ENCODE data around the gene GARIN5B. TPM values are rescaled to one million over a fixed set of nuclear protein-coding genes. Genes with fewer than 3 reads are reported as not detected.

GARIN5B gene
- total RNA-seq, 1 experiment from 2014 or later: not detected

GRCh38 chr19:55341595-55342531 lies 21.2 kb downstream of the GARIN5B start:
- no peaks in the 10 kb centered on the region for H3K9me3 ChIP-seq (ENCODE audit: low read depth, low read length, poor library complexity, severe bottlenecking)
- no peak overlapping the region for H3K27ac ChIP-seq (ENCODE audit: low read depth, low read length, poor library complexity, severe bottlenecking)
- peaks cover 15% of the 10 kb centered on the region for H3K36me3 ChIP-seq (ENCODE audit: insufficient read depth, low read length, poor library complexity, severe bottlenecking)
- ChIA-PET CTCF (no interaction called here), POLR2A (ENCODE audit: low non-redundant PET) (no interaction called here)
- H3K4me1 ChIP-seq (ENCODE audit: insufficient read depth, low read length, poor library complexity, severe bottlenecking): peaks cover 8% of the 10 kb centered on the region
- TSS peak; percentile 69 for BruUV-seq (replicated peaks)
- no peak for TF ChIP-seq EZH2 (IDR thresholded peaks at IDR 0.05; ENCODE audit: borderline replicate concordance, low read depth, low read length, poor library complexity, severe bottlenecking)
- TF ChIP-seq, protein P1, sequence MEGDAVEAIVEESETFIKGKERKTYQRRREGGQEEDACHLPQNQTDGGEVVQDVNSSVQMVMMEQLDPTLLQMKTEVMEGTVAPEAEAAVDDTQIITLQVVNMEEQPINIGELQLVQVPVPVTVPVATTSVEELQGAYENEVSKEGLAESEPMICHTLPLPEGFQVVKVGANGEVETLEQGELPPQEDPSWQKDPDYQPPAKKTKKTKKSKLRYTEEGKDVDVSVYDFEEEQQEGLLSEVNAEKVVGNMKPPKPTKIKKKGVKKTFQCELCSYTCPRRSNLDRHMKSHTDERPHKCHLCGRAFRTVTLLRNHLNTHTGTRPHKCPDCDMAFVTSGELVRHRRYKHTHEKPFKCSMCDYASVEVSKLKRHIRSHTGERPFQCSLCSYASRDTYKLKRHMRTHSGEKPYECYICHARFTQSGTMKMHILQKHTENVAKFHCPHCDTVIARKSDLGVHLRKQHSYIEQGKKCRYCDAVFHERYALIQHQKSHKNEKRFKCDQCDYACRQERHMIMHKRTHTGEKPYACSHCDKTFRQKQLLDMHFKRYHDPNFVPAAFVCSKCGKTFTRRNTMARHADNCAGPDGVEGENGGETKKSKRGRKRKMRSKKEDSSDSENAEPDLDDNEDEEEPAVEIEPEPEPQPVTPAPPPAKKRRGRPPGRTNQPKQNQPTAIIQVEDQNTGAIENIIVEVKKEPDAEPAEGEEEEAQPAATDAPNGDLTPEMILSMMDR (conservative IDR thresholded peaks at IDR 0.05; ENCODE audit: low read depth, low read length): no peak
- no peaks in the 10 kb centered on the region for H3K27me3 ChIP-seq (replicated peaks; ENCODE audit: insufficient read depth, low read depth, low read length, poor library complexity)
- DNase-seq (ENCODE audit: low spot score): no peak
- peak overlapping the region; percentile 74 for H3K4me3 ChIP-seq (ENCODE audit: low read depth, low read length, poor library complexity, severe bottlenecking)
- intact Hi-C loops (cut with micrococcal nuclease; ENCODE audit: unreplicated experiment): no loop called here

- ChIA-PET POLR2A (ENCODE audit: low non-redundant PET) (no interaction called here), CTCF (no interaction called here)
- peak overlapping the region; percentile 74 for H3K4me3 ChIP-seq (ENCODE audit: low read depth, low read length, poor library complexity, severe bottlenecking)
- intact Hi-C loops (cut with micrococcal nuclease; ENCODE audit: unreplicated experiment): no loop called here
- no peaks in the 10 kb centered on the region for H3K27me3 ChIP-seq (replicated peaks; ENCODE audit: insufficient read depth, low read depth, low read length, poor library complexity)
- H3K4me1 ChIP-seq (ENCODE audit: insufficient read depth, low read length, poor library complexity, severe bottlenecking): peaks cover 8% of the 10 kb centered on the region
- no TSS peak for BruUV-seq (replicated peaks)
- peaks cover 15% of the 10 kb centered on the region for H3K36me3 ChIP-seq (ENCODE audit: insufficient read depth, low read length, poor library complexity, severe bottlenecking)
- no peaks in the 10 kb centered on the region for H3K9me3 ChIP-seq (ENCODE audit: low read depth, low read length, poor library complexity, severe bottlenecking)
- no peak for DNase-seq (ENCODE audit: low spot score)
- TF ChIP-seq EZH2 (IDR thresholded peaks at IDR 0.05; ENCODE audit: borderline replicate concordance, low read depth, low read length, poor library complexity, severe bottlenecking): no peak
- TF ChIP-seq, protein P1 (conservative IDR thresholded peaks at IDR 0.05; ENCODE audit: low read depth, low read length): no peak
- peak overlapping the region; percentile 89 for H3K27ac ChIP-seq (ENCODE audit: low read depth, low read length, poor library complexity, severe bottlenecking)
Measured at GRCh38 chr19:55341171-55341588, 21.9 kb downstream of the GARIN5B start.

DNA sequence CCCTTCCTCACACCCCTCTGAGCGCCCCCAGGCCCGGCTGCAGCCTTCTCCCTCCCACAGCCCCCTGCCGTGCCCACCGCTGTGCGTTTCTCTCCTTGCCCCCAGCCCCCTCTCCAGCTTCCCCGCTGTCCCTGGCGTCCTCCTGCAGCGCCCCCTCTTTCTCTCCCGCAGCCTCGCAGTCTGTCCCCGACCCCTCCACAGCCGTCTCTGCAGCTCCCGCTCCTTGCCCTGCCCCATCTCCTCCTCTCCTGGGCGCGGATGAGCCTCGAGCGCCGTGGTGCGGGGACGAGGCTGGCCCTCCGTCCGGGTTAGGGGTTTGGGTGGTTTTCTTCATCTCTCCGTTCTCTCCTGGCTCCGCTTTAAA lies 22.3 kb downstream of the GARIN5B start:
- no peak for TF ChIP-seq EZH2 (IDR thresholded peaks at IDR 0.05; ENCODE audit: borderline replicate concordance, low read depth, low read length, poor library complexity, severe bottlenecking)
- TF ChIP-seq, protein P1 (conservative IDR thresholded peaks at IDR 0.05; ENCODE audit: low read depth, low read length): peak; percentile 49
- Histone ChIP-seq H3K4me1 (ENCODE audit: insufficient read depth, low read length, poor library complexity, severe bottlenecking) (peaks cover 8% of the 10 kb centered on the region), H3K4me3 (ENCODE audit: low read depth, low read length, poor library complexity, severe bottlenecking) (peak overlapping the region; percentile 74), H3K9me3 (ENCODE audit: low read depth, low read length, poor library complexity, severe bottlenecking) (no peaks in the 10 kb centered on the region), H3K27me3 (replicated peaks; ENCODE audit: insufficient read depth, low read depth, low read length, poor library complexity) (no peaks in the 10 kb centered on the region), H3K27ac (ENCODE audit: low read depth, low read length, poor library complexity, severe bottlenecking) (peak overlapping the region; percentile 89), H3K36me3 (ENCODE audit: insufficient read depth, low read length, poor library complexity, severe bottlenecking) (peaks cover 15% of the 10 kb centered on the region)
- CTCF ChIA-PET: no interaction called here
- peak; percentile 40 for DNase-seq (ENCODE audit: low spot score)
- POLR2A ChIA-PET (ENCODE audit: low non-redundant PET): no interaction called here
- BruUV-seq (replicated peaks): no TSS peak
- intact Hi-C loops (cut with micrococcal nuclease; ENCODE audit: unreplicated experiment): no loop called here
